Keratinocyte (primary cell): ENCODE results near the gene SMIM17. TPM values are rescaled to one million over a fixed set of nuclear protein-coding genes. Genes with fewer than 3 reads are reported as not detected.

Experiments used
- DNase-seq: peaks from one replicate; pipeline ENCODE4 v3.0.0-alpha.2; 2011; ENCODE audit warnings: low read depth, missing footprints, low spot score
- FAIRE-seq: peaks from 2 replicates; lab custom pipeline; 2011; peaks lifted over from hg19 to GRCh38; lab: Jason Lieb, UNC
- H2AFZ ChIP-seq: 2 replicates; pipeline ENCODE4 v1.6.0; 2012; ENCODE audit warnings: low read length, control low read depth, inconsistent platforms; ENCODE audit not compliant: control insufficient read depth
- H3K27ac ChIP-seq: 2 replicates; pipeline ENCODE4 v1.5.1; 2011; ENCODE audit warnings: low read length; ENCODE audit not compliant: control insufficient read depth, insufficient read depth
- H3K27me3 ChIP-seq: 3 replicates; pipeline ENCODE4 v1.6.0; 2011; ENCODE audit warnings: low read length; ENCODE audit not compliant: control insufficient read depth, insufficient read depth; ENCODE audit errors: extremely low read depth
- H3K36me3 ChIP-seq, 2 experiments: 2 replicates in 1 of 2; 3 replicates in 1 of 2; pipeline ENCODE4 v1.5.1; 2011; ENCODE audit warnings: low read length in 2 of 2, mild to moderate bottlenecking in 1 of 2; ENCODE audit not compliant: control insufficient read depth in 2 of 2, insufficient read depth in 2 of 2; ENCODE audit errors: extremely low read depth in 1 of 2
- H3K4me1 ChIP-seq: 3 replicates; pipeline ENCODE4 v1.5.1; 2011; ENCODE audit warnings: low read length; ENCODE audit not compliant: control insufficient read depth, insufficient read depth; ENCODE audit errors: extremely low read depth
- H3K4me2 ChIP-seq: 3 replicates; pipeline ENCODE4 v1.6.0; 2011; ENCODE audit warnings: low read depth, low read length; ENCODE audit not compliant: control insufficient read depth, insufficient read depth; ENCODE audit errors: extremely low read depth
- H3K4me3 ChIP-seq, 3 experiments: fragments of 200-600 bp in 1 of 3; sonication (generic) in 1 of 3; 2 replicates in 2 of 3; 3 replicates in 1 of 3; pipeline ENCODE4 v1.5.1; 2011 to 2016; ENCODE audit warnings: low read length in 3 of 3, mild to moderate bottlenecking in 3 of 3, control low read depth in 2 of 3, inconsistent platforms in 1 of 3, low read depth in 1 of 3, mixed read lengths in 1 of 3, mixed run types in 1 of 3, moderate library complexity in 1 of 3; ENCODE audit not compliant: control insufficient read depth in 2 of 3, insufficient read depth in 2 of 3; ENCODE audit errors: extremely low read depth in 1 of 3
- H3K79me2 ChIP-seq: 2 replicates; pipeline ENCODE4 v1.6.0; 2012; ENCODE audit warnings: low read length; ENCODE audit not compliant: control insufficient read depth, insufficient read depth
- H3K9ac ChIP-seq: 3 replicates; pipeline ENCODE4 v1.6.0; 2011; ENCODE audit warnings: low read length; ENCODE audit not compliant: control insufficient read depth, insufficient read depth; ENCODE audit errors: extremely low read depth
- H3K9me1 ChIP-seq: 3 replicates; pipeline ENCODE4 v1.6.0; 2011; ENCODE audit warnings: low read length; ENCODE audit not compliant: control insufficient read depth, insufficient read depth; ENCODE audit errors: extremely low read depth
- H3K9me3 ChIP-seq: 2 replicates; pipeline ENCODE4 v1.5.1; 2012; ENCODE audit warnings: low read depth, low read length; ENCODE audit not compliant: control insufficient read depth
- H4K20me1 ChIP-seq: 3 replicates; pipeline ENCODE4 v1.6.0; 2011; ENCODE audit warnings: low read length; ENCODE audit not compliant: control insufficient read depth, insufficient read depth; ENCODE audit errors: extremely low read depth
- CTCF ChIP-seq, 3 experiments: IDR thresholded peaks in 1 of 3; conservative IDR thresholded peaks in 1 of 3; optimal IDR thresholded peaks in 1 of 3; 2 replicates in 2 of 3; 3 replicates in 1 of 3; pipeline versions ENCODE3 to v1.5.1; 2011; ENCODE audit warnings: low read length in 3 of 3, mild to moderate bottlenecking in 3 of 3, moderate library complexity in 2 of 3, control low read depth in 1 of 3, inconsistent platforms in 1 of 3; ENCODE audit not compliant: insufficient read depth in 2 of 3; ENCODE audit errors: extremely low read depth in 1 of 3
- EZH2 ChIP-seq: IDR thresholded peaks from one replicate; pipeline ENCODE4 v1.6.1; 2012; ENCODE audit warnings: inconsistent platforms, mild to moderate bottlenecking, low read length, moderate library complexity
- dilution Hi-C: fragments of 300-500 bp; cut with MboI; formaldehyde crosslinking; loops from one replicate; pipeline ENCODE4 v1.7.0; 2020; ENCODE audit warnings: low sequenced_read_pairs; ENCODE audit not compliant: extremely low pct_ligation_motif_present
- polyA plus RNA-seq, 5 experiments: library from polyadenylated mRNA; depleted of rRNA in 3 of 5; stranded (reverse) in 3 of 5; stranded (forward) in 1 of 5; unstranded in 1 of 5; fragments of >200 nt; gene quantifications; 1 replicate in 1 of 5; 2 replicates in 3 of 5; 3 replicates in 1 of 5; pipeline versions ENCODE4 v1.2.1 to v1.2.3, GENCODE V29; 2011 to 2012; ENCODE audit warnings: missing spikeins in 2 of 5, low read depth in 1 of 5, low replicate concordance in 1 of 5

SMIM17 gene
- polyA plus RNA-seq, 1 donor (not counting 4 experiments of a cell fraction or from before 2014, with no cell fraction given): 0.13 TPM

GRCh38 chr19:56612737-56613136, 30.2 kb upstream of the SMIM17 start:
- H3K36me3 ChIP-seq: peaks cover 0 to 5% of the 10 kb centered on the region in 2 experiments
- FAIRE-seq: no peak

DNA sequence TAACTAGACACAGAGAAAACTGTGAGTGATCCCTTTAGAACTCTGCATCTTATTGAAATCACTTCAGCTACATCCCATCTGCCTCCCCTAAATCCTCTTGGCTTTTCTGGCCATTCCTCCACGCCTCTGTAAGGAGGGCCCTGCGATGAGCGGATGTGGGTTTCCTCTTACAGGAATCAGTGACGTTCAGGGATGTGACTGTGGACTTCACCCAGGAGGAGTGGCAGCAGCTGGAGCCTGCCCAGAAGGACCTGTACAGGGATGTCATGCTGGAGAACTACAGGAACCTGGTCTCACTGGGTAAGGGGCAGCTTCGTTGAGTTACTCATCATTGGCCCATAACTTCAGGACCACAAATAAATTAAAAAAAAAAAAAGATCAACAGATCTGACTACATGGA, 29.3 kb upstream of the SMIM17 start:
- no peak overlapping the region for H2AFZ ChIP-seq
- H3K36me3 ChIP-seq: peaks cover 0 to 7% of the 10 kb centered on the region in 2 experiments
- H3K27me3 ChIP-seq: no peaks in the 10 kb centered on the region
- H3K27ac ChIP-seq: no peak overlapping the region
- H3K4me3 ChIP-seq: no peak overlapping the region
- TF ChIP-seq CTCF (optimal IDR thresholded peaks at IDR 0.05 in 1 of 3, IDR thresholded peaks at IDR 0.05 in 1 of 3, conservative IDR thresholded peaks at IDR 0.05 in 1 of 3; ENCODE audit: extremely low read depth in 1 of 3, insufficient read depth in 2 of 3, low read length in 3 of 3): no peak
- TF ChIP-seq EZH2: no peak
- no peak overlapping the region for H3K9ac ChIP-seq
- no peak for FAIRE-seq
- no peaks in the 10 kb centered on the region for H3K4me1 ChIP-seq
- H4K20me1 ChIP-seq: no peaks in the 10 kb centered on the region
- peaks cover 20% of the 10 kb centered on the region for H3K79me2 ChIP-seq
- no peak for DNase-seq
- dilution Hi-C loops: no loop called here
- H3K4me2 ChIP-seq: no peak overlapping the region
- no peaks in the 10 kb centered on the region for H3K9me1 ChIP-seq
- peaks cover 11% of the 10 kb centered on the region for H3K9me3 ChIP-seq

More at GRCh38 chr19:56612737-56613136, 30.2 kb upstream of the SMIM17 start:
- no peak overlapping the region for H2AFZ ChIP-seq
- no peak overlapping the region for H3K27ac ChIP-seq
- dilution Hi-C loops: no loop called here
- H3K79me2 ChIP-seq: peaks cover 17% of the 10 kb centered on the region
- no peak overlapping the region for H3K4me2 ChIP-seq
- no peak for DNase-seq
- H3K4me1 ChIP-seq: no peaks in the 10 kb centered on the region
- no peak overlapping the region for H3K9ac ChIP-seq
- peaks cover 13% of the 10 kb centered on the region for H3K9me3 ChIP-seq
- H3K9me1 ChIP-seq: no peaks in the 10 kb centered on the region
- no peak overlapping the region for H3K4me3 ChIP-seq
- no peaks in the 10 kb centered on the region for H4K20me1 ChIP-seq
- TF ChIP-seq EZH2: no peak
- TF ChIP-seq CTCF (optimal IDR thresholded peaks at IDR 0.05 in 1 of 3, IDR thresholded peaks at IDR 0.05 in 1 of 3, conservative IDR thresholded peaks at IDR 0.05 in 1 of 3; ENCODE audit: extremely low read depth in 1 of 3, insufficient read depth in 2 of 3, low read length in 3 of 3): no peak
- H3K27me3 ChIP-seq: no peaks in the 10 kb centered on the region
